NK-92 (cell line): ENCODE measurements around the gene POT1.

Source experiments
- DNase-seq: peaks from one replicate; lab custom pipeline; 2025; ENCODE audit not compliant: unreplicated experiment; lab: John Stamatoyannopoulos, UW

Gene POT1

GRCh38 chr7:124773938-124774337 lies 155.7 kb downstream of the POT1 start:
- no peak for DNase-seq

GRCh38 chr7:124773339-124773738 lies 156.3 kb downstream of the POT1 start:
- no peak for DNase-seq
